DND-41 (cell line): Measurements from ENCODE around the gene BACH2.

Experiments
- ATAC-seq: fragments of 200-7000 bp; cut with Tn5 transposase; 3 replicates; pipeline ENCODE4 v1.9.1; 2021; ENCODE audit warnings: low read depth; ENCODE audit not compliant: insufficient read depth
- DNase-seq: peaks from one replicate; pipeline ENCODE4 v3.0.0-alpha.2; 2020
- H2AFZ ChIP-seq: 2 replicates; pipeline ENCODE4 v1.6.0; 2012; ENCODE audit warnings: low read depth, low read length
- H3K27ac ChIP-seq: 2 replicates; pipeline ENCODE4 v1.5.1; 2012; ENCODE audit warnings: low read length, inconsistent platforms
- H3K27me3 ChIP-seq: fragments of 200-600 bp; sonication (generic); 2 replicates; pipeline ENCODE4 v1.6.0; 2012; ENCODE audit warnings: low read length, mild to moderate bottlenecking, inconsistent platforms; ENCODE audit not compliant: insufficient read depth, poor library complexity
- H3K36me3 ChIP-seq: 2 replicates; pipeline ENCODE4 v1.5.1; 2012; ENCODE audit warnings: low read length, inconsistent platforms; ENCODE audit not compliant: insufficient read depth
- H3K4me1 ChIP-seq: 2 replicates; pipeline ENCODE4 v1.5.1; 2012; ENCODE audit warnings: mild to moderate bottlenecking, low read length; ENCODE audit not compliant: insufficient read depth
- H3K4me2 ChIP-seq: 2 replicates; pipeline ENCODE4 v1.6.0; 2012; ENCODE audit warnings: mild to moderate bottlenecking, moderate library complexity, low read length, inconsistent platforms; ENCODE audit not compliant: insufficient read depth
- H3K4me3 ChIP-seq, 2 experiments: fragments of 200-600 bp in 1 of 2; shearing (Covaris generic) in 1 of 2; 2 replicates each; pipeline ENCODE4 v1.5.1; 2012 to 2016; ENCODE audit warnings: inconsistent platforms in 2 of 2, low read length in 2 of 2, mild to moderate bottlenecking in 2 of 2, low read depth in 1 of 2, moderate library complexity in 1 of 2
- H3K79me2 ChIP-seq: 2 replicates; pipeline ENCODE4 v1.6.0; 2012; ENCODE audit warnings: low read length, inconsistent platforms; ENCODE audit not compliant: insufficient read depth
- H3K9ac ChIP-seq: 2 replicates; pipeline ENCODE4 v1.6.0; 2012; ENCODE audit warnings: low read depth, mild to moderate bottlenecking, inconsistent platforms, low read length, moderate library complexity
- H3K9me3 ChIP-seq: 2 replicates; pipeline ENCODE4 v1.5.1; 2012; ENCODE audit warnings: low read length, moderate library complexity, mild to moderate bottlenecking, inconsistent platforms; ENCODE audit not compliant: insufficient read depth, severe bottlenecking
- H4K20me1 ChIP-seq: 2 replicates; pipeline ENCODE4 v1.6.0; 2012; ENCODE audit warnings: low read length; ENCODE audit not compliant: insufficient read depth
- CTCF ChIP-seq: IDR thresholded peaks from 2 replicates; pipeline ENCODE4 v1.5.1; 2012; ENCODE audit warnings: borderline replicate concordance, low read length, moderate library complexity, mild to moderate bottlenecking; ENCODE audit not compliant: poor library complexity, severe bottlenecking; ENCODE audit errors: extremely low read depth
- EZH2 ChIP-seq: IDR thresholded peaks from 3 replicates; pipeline ENCODE4 v1.6.1; 2012; ENCODE audit warnings: borderline replicate concordance, low read depth, mild to moderate bottlenecking, moderate library complexity, low read length, inconsistent platforms; ENCODE audit not compliant: severe bottlenecking

Gene BACH2

DNA sequence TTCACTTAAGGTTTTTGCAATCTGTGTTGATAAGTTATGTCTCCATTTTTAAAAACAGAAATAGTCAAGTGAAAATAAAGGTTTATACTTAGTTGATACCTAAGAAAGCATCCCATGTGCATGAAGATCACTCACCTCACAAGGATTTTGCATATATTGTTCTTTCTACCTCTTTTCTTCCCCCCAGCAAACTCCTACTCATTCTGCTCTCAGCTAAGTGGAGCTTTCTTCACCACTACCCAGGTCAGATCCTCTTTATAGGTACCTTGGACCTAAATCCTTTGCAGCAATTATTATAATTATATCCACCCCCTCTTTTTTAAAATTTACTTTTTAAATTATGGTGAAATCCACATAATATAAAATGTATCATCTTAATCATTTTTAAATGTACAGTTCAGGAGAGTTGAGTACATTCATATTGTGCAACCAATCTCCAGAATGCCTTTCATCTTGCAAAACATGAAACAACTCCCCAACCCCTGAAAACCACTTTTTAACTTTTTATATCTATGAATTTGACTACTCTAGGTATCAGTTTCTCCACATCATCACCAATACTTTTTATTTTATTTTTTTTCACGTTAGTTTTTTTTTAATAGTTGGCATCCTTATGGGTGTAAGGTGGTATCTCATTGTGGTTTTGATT lies 9.3 kb upstream of the BACH2 start:
- no peak overlapping the region for H3K27ac ChIP-seq

DNA sequence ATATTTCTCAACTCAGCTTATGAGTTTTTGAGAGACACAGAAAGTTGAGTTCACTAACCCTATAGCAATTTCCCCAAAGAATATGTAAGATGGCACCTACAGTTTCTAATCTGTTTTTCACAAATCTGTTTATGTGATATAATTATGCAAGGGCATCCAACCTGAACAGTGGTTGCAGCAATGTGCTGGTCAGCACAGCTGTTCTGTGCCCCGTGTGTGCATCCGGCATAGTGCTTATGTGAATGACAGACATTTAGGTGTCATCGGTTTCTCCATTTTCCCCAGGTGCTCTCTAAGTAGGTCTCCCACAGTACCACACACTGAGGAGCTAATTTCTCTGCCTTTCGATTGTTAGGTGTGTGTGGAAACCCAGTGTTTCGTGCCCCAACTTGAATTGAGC lies 7.7 kb upstream of the BACH2 start:
- no peak for ATAC-seq
- TF ChIP-seq EZH2 (no peak), CTCF (no peak)
- no peak for DNase-seq
- Histone ChIP-seq H3K9ac (no peak overlapping the region), H3K36me3 (no peaks in the 10 kb centered on the region), H3K9me3 (no peaks in the 10 kb centered on the region), H3K27ac (no peak overlapping the region), H2AFZ (no peak overlapping the region), H3K4me1 (no peaks in the 10 kb centered on the region), H3K79me2 (no peaks in the 10 kb centered on the region), H3K4me2 (no peak overlapping the region), H3K27me3 (no peaks in the 10 kb centered on the region), H3K4me3 (no peak overlapping the region), H4K20me1 (no peaks in the 10 kb centered on the region)

More for the DNA sequence above, 9.3 kb upstream of the BACH2 start:
- H3K27me3 ChIP-seq, result no peaks in the 10 kb centered on the region
- no peaks in the 10 kb centered on the region for H3K36me3 ChIP-seq
- no peak overlapping the region for H3K4me2 ChIP-seq
- no peak overlapping the region for H3K4me3 ChIP-seq
- H3K4me1 ChIP-seq, result no peaks in the 10 kb centered on the region
- no peak overlapping the region for H2AFZ ChIP-seq
- H4K20me1 ChIP-seq, result no peaks in the 10 kb centered on the region
- ATAC-seq (no peak), DNase-seq (no peak)
- TF ChIP-seq EZH2 (no peak), CTCF (no peak)
- no peak overlapping the region for H3K9ac ChIP-seq
- no peaks in the 10 kb centered on the region for H3K9me3 ChIP-seq
- H3K79me2 ChIP-seq, result no peaks in the 10 kb centered on the region

- ATAC-seq, result no peak
- no peaks in the 10 kb centered on the region for H3K9me3 ChIP-seq
- no peaks in the 10 kb centered on the region for H3K4me1 ChIP-seq
- H4K20me1 ChIP-seq, result no peaks in the 10 kb centered on the region
- no peak for TF ChIP-seq CTCF
- H3K36me3 ChIP-seq, result no peaks in the 10 kb centered on the region
- no peak for DNase-seq
- H3K27me3 ChIP-seq, result no peaks in the 10 kb centered on the region
- no peak overlapping the region for H3K27ac ChIP-seq
- H3K9ac ChIP-seq, result no peak overlapping the region
- no peak overlapping the region for H3K4me3 ChIP-seq
- no peak overlapping the region for H2AFZ ChIP-seq
- H3K79me2 ChIP-seq, result no peaks in the 10 kb centered on the region
- no peak overlapping the region for H3K4me2 ChIP-seq
These were observed 6.4 kb upstream of the BACH2 start for GRCh38 chr6:90303039-90303438.

- Histone ChIP-seq H3K4me3 (no peak overlapping the region), H3K4me2 (no peak overlapping the region), H3K79me2 (no peaks in the 10 kb centered on the region), H3K27me3 (no peaks in the 10 kb centered on the region), H3K27ac (no peak overlapping the region), H2AFZ (no peak overlapping the region), H4K20me1 (no peaks in the 10 kb centered on the region), H3K9ac (no peak overlapping the region), H3K9me3 (no peaks in the 10 kb centered on the region), H3K4me1 (peaks cover 2% of the 10 kb centered on the region; the same call in 1 of the 2 replicates), H3K36me3 (no peaks in the 10 kb centered on the region)
- no peak for ATAC-seq
- no peak for TF ChIP-seq EZH2
- no peak for TF ChIP-seq CTCF
- no peak for DNase-seq
These were observed 5.7 kb upstream of the BACH2 start for GRCh38 chr6:90302320-90302719.
